ENCODE data around the gene LIPC. TPM values are rescaled to one million over a fixed set of nuclear protein-coding genes. Genes with fewer than 3 reads are reported as not detected.

LIPC gene
- total RNA-seq, 3 donors from 2014 or later (not counting 1 experiment from before 2014, with no cell fraction given) = 5.3 to 7.1 (median 5.3) TPM

DNA sequence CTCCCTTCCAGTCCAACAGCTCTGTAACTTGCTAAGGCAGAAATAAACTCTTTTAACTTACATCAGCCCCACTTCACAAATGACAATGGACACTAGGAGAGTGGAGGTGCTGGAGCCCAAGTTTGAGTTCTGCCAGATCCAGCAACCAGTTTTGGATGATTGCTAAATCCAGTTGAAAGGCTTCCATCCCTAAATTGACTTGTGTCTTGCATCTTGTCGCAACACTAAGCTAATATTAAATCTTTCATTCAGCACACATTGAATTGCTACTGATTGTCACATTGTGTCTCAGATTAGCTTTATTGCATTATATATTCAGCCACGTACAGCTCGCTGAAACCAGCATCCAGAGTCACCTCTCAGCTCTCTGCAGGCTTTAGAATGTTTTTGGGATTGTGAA is 41.7 kb upstream of the LIPC start:
- Histone ChIP-seq H3K4me1 (ENCODE audit: control insufficient read depth, insufficient read depth, low read length) (no peaks in the 10 kb centered on the region), H3K9me3 (ENCODE audit: control insufficient read depth, insufficient read depth, low read length) (no peaks in the 10 kb centered on the region), H3K4me3 (ENCODE audit: low read length) (no peak overlapping the region), H3K36me3 (ENCODE audit: control insufficient read depth, insufficient read depth, low read length) (no peaks in the 10 kb centered on the region), H3K27ac (ENCODE audit: low read length) (no peak overlapping the region), H3K27me3 (ENCODE audit: control insufficient read depth, insufficient read depth, low read length) (no peaks in the 10 kb centered on the region)
- no peak overlapping the region for H3K4me3 Mint-ChIP-seq
- WGBS (ENCODE audit: insufficient coverage) = 92% methylated on average over 3 of the region's 3 CpGs
- no peaks in the 10 kb centered on the region for H3K36me3 Mint-ChIP-seq
- H3K4me1 Mint-ChIP-seq = peaks cover 0 to 14% of the 10 kb centered on the region in 2 donors
- H3K27me3 Mint-ChIP-seq (ENCODE audit: low read depth in 2 of 2) = peaks cover 3 to 8% of the 10 kb centered on the region in 2 donors
- no peaks in the 10 kb centered on the region for H3K9me3 Mint-ChIP-seq
- ATAC-seq (no peak), DNase-seq (no peak)
- TF ChIP-seq, protein P1, sequence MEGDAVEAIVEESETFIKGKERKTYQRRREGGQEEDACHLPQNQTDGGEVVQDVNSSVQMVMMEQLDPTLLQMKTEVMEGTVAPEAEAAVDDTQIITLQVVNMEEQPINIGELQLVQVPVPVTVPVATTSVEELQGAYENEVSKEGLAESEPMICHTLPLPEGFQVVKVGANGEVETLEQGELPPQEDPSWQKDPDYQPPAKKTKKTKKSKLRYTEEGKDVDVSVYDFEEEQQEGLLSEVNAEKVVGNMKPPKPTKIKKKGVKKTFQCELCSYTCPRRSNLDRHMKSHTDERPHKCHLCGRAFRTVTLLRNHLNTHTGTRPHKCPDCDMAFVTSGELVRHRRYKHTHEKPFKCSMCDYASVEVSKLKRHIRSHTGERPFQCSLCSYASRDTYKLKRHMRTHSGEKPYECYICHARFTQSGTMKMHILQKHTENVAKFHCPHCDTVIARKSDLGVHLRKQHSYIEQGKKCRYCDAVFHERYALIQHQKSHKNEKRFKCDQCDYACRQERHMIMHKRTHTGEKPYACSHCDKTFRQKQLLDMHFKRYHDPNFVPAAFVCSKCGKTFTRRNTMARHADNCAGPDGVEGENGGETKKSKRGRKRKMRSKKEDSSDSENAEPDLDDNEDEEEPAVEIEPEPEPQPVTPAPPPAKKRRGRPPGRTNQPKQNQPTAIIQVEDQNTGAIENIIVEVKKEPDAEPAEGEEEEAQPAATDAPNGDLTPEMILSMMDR (IDR thresholded peaks at IDR 0.05) = no peak
- intact Hi-C loops (cut with micrococcal nuclease) = no loop called here
- H3K27ac Mint-ChIP-seq = no peak overlapping the region

DNA sequence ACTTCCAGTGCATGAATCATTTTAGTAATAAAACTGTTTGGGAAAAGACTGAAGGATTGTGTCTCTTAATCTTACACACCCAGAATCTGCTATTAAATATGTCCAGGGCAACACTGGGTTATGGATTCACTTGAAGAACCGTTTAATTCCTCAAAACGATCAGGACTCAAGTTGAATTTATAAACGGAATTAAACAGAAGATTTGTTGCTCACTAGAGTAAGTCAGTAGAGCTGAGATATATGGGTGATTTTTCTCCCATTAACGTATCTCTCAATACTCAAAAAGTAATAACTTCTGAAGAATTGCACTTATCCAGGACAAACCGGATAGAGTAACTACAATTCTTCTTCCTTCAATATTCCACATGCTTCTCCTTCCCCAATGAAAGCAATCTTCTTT is 41.1 kb upstream of the LIPC start:
- no peaks in the 10 kb centered on the region for H3K36me3 ChIP-seq (ENCODE audit: control insufficient read depth, insufficient read depth, low read length)
- no peaks in the 10 kb centered on the region for H3K27me3 ChIP-seq (ENCODE audit: control insufficient read depth, insufficient read depth, low read length)
- TF ChIP-seq, protein P1 (IDR thresholded peaks at IDR 0.05) = no peak
- no peaks in the 10 kb centered on the region for H3K36me3 Mint-ChIP-seq
- DNase-seq (no peak), ATAC-seq (no peak)
- H3K27me3 Mint-ChIP-seq (ENCODE audit: low read depth in 2 of 2) = peaks cover 3 to 8% of the 10 kb centered on the region in 2 donors
- H3K9me3 Mint-ChIP-seq = no peaks in the 10 kb centered on the region
- 89% methylated on average over 5 of the region's 5 CpGs for WGBS (ENCODE audit: insufficient coverage)
- H3K9me3 ChIP-seq (ENCODE audit: control insufficient read depth, insufficient read depth, low read length) = no peaks in the 10 kb centered on the region
- intact Hi-C loops (cut with micrococcal nuclease) = no loop called here
- H3K27ac ChIP-seq (ENCODE audit: low read length) = no peak overlapping the region
- H3K4me1 Mint-ChIP-seq = peaks cover 0 to 14% of the 10 kb centered on the region in 2 donors
- H3K4me1 ChIP-seq (ENCODE audit: control insufficient read depth, insufficient read depth, low read length) = no peaks in the 10 kb centered on the region
- no peak overlapping the region for H3K4me3 ChIP-seq (ENCODE audit: low read length)
- H3K27ac Mint-ChIP-seq = no peak overlapping the region
- H3K4me3 Mint-ChIP-seq = no peak overlapping the region

DNA sequence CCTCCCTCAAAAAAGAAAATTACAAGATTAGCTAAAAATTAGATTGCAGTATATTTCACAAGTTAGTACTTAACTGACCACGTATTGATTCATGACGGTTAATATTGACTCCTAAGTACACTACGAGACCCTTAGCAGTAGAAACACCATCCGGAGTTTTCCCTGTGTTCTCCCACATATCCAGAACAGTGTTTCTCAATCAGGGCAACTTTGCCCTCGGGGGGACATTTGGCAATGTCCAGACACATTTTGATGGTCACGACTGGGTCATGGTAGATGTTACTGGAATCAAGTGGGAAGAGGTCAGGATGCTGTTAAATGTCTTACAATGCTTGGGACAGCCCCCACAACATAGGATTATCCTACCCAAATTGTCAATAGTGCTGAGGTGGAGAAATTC is 40.7 kb upstream of the LIPC start:
- no peak overlapping the region for H3K4me3 Mint-ChIP-seq
- peaks cover 0 to 14% of the 10 kb centered on the region in 2 donors for H3K4me1 Mint-ChIP-seq
- peaks cover 3 to 8% of the 10 kb centered on the region in 2 donors for H3K27me3 Mint-ChIP-seq (ENCODE audit: low read depth in 2 of 2)
- ATAC-seq = no peak
- H3K9me3 Mint-ChIP-seq = no peaks in the 10 kb centered on the region
- H3K27ac ChIP-seq (ENCODE audit: low read length) = no peak overlapping the region
- no peaks in the 10 kb centered on the region for H3K36me3 ChIP-seq (ENCODE audit: control insufficient read depth, insufficient read depth, low read length)
- H3K4me3 ChIP-seq (ENCODE audit: low read length) = no peak overlapping the region
- WGBS (ENCODE audit: insufficient coverage) = 82% methylated on average over 6 of the region's 6 CpGs
- H3K9me3 ChIP-seq (ENCODE audit: control insufficient read depth, insufficient read depth, low read length) = no peaks in the 10 kb centered on the region
- TF ChIP-seq, protein P1 (IDR thresholded peaks at IDR 0.05) = no peak
- H3K27ac Mint-ChIP-seq = no peak overlapping the region
- intact Hi-C loops (cut with micrococcal nuclease) = no loop called here
- no peak for DNase-seq
- no peaks in the 10 kb centered on the region for H3K36me3 Mint-ChIP-seq
- no peaks in the 10 kb centered on the region for H3K4me1 ChIP-seq (ENCODE audit: control insufficient read depth, insufficient read depth, low read length)
- no peaks in the 10 kb centered on the region for H3K27me3 ChIP-seq (ENCODE audit: control insufficient read depth, insufficient read depth, low read length)

DNA sequence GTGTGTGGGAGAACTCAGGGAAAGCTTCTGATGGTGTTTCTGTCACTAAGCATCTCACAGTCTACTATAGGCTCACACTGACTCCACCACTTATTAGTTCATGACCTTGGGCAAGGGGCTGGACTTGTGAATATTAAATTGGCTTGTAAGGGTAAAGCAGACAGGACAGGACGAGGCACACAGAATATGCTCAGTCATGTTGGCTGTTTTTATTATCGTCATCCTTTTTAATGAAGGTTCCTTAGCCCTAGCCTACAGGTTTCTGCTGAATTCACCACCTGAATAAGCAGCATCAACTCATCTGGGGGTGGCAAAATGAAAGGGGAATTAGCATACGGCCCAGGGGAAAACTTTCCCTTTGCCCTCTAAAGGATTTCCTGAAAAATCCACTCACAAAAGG is 39.6 kb upstream of the LIPC start:
- Mint-ChIP-seq H3K4me3 (no peak overlapping the region), H3K27me3 (ENCODE audit: low read depth in 2 of 2) (peaks cover 3 to 15% of the 10 kb centered on the region in 2 donors), H3K36me3 (no peaks in the 10 kb centered on the region), H3K9me3 (no peaks in the 10 kb centered on the region), H3K27ac (no peak overlapping the region), H3K4me1 (peaks cover 0 to 14% of the 10 kb centered on the region in 2 donors)
- TF ChIP-seq, protein P1 (IDR thresholded peaks at IDR 0.05) = no peak
- Histone ChIP-seq H3K4me3 (ENCODE audit: low read length) (no peak overlapping the region), H3K9me3 (ENCODE audit: control insufficient read depth, insufficient read depth, low read length) (no peaks in the 10 kb centered on the region), H3K36me3 (ENCODE audit: control insufficient read depth, insufficient read depth, low read length) (no peaks in the 10 kb centered on the region), H3K27me3 (ENCODE audit: control insufficient read depth, insufficient read depth, low read length) (no peaks in the 10 kb centered on the region), H3K27ac (ENCODE audit: low read length) (no peak overlapping the region), H3K4me1 (ENCODE audit: control insufficient read depth, insufficient read depth, low read length) (no peaks in the 10 kb centered on the region)
- no peak for ATAC-seq
- no peak for DNase-seq
- 94% methylated on average over 2 of the region's 3 CpGs for WGBS (ENCODE audit: insufficient coverage)
- intact Hi-C loops (cut with micrococcal nuclease) = no loop called here
